BE2C (cell line): ENCODE results near the gene PYM1.
A peak's percentile ranks its signal among the peaks of the same experiment; 100 is the strongest.

ENCODE experiments used
- DNase-seq: peaks from one replicate; pipeline ENCODE4 v3.0.0-alpha.2; 2020
- H3K27me3 ChIP-seq: fragments of 250-450 bp; sonication (Bioruptor Pico); 2 replicates; pipeline ENCODE4 v1.5.1; 2020; ENCODE audit warnings: mild to moderate bottlenecking
- H3K36me3 ChIP-seq: fragments of 250-450 bp; sonication (Bioruptor Pico); 2 replicates; pipeline ENCODE4 v1.5.1; 2020; ENCODE audit warnings: mild to moderate bottlenecking
- H3K4me1 ChIP-seq: fragments of 250-450 bp; sonication (Bioruptor Pico); 2 replicates; pipeline ENCODE4 v1.5.1; 2020
- H3K4me3 ChIP-seq: 2 replicates; pipeline ENCODE4 v1.5.1; 2011; ENCODE audit warnings: low read depth, low read length
- H3K9me3 ChIP-seq: fragments of 250-450 bp; sonication (Bioruptor Pico); 2 replicates; pipeline ENCODE4 v1.5.1; 2020
- TF ChIP-seq, protein P1 (sequence below): IDR thresholded peaks from 2 replicates; pipeline ENCODE4 v1.5.1; 2012; ENCODE audit warnings: mild to moderate bottlenecking, low read depth, low read length

PYM1 gene

DNA sequence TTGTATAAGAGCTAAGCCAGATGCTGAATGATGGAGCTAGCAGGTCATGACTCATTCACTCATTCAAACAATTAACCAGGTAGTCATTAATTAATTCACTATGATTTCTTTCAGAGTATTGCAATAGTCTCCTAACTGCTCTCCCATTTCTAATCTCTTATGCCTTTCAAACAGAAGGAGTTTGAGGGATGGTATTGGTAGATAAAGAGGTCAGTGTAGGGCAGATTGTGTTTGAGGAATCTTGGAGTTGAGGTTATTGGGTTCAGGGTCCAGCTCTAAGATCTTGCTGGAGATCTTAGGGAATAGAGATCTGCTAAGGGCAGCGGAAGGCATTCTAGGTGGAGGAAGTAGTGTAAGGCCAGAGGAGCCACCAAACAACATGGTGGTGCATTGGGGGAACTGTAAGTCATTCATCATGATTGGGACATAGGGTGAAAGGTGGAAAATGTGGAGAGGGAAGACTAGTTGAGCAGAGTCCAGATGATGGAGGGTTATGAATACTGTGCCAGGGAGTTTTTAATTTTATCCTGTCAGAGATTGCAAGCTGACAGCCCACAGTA lies 15.0 kb upstream of the PYM1 start:
- H3K27me3 ChIP-seq, result no peaks in the 10 kb centered on the region
- no peaks in the 10 kb centered on the region for H3K36me3 ChIP-seq
- TF ChIP-seq, protein P1, sequence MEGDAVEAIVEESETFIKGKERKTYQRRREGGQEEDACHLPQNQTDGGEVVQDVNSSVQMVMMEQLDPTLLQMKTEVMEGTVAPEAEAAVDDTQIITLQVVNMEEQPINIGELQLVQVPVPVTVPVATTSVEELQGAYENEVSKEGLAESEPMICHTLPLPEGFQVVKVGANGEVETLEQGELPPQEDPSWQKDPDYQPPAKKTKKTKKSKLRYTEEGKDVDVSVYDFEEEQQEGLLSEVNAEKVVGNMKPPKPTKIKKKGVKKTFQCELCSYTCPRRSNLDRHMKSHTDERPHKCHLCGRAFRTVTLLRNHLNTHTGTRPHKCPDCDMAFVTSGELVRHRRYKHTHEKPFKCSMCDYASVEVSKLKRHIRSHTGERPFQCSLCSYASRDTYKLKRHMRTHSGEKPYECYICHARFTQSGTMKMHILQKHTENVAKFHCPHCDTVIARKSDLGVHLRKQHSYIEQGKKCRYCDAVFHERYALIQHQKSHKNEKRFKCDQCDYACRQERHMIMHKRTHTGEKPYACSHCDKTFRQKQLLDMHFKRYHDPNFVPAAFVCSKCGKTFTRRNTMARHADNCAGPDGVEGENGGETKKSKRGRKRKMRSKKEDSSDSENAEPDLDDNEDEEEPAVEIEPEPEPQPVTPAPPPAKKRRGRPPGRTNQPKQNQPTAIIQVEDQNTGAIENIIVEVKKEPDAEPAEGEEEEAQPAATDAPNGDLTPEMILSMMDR, result no peak

DNA sequence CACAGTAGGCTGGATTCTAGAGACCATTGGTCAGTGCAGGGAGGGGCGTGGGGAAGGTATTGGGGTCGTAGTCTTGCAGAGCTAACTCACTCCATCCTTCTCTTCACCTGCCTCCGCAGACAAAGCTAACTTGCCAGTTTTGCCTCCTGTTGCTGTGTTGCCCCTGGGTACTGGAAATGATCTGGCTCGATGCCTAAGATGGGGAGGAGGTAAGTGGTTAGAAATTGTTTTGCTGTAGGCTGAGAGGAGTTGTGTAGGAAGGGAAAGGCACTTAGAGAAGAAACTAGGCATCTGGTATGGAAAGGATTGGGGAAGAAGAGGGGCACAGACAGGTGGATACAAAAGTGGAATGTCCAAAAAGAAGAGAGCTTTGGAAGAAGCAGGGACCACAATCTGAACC lies 14.4 kb upstream of the PYM1 start:
- H3K4me1 ChIP-seq, result peaks cover 4% of the 10 kb centered on the region; the same call in 1 of the 2 replicates
- H3K36me3 ChIP-seq, result no peaks in the 10 kb centered on the region
- H3K27me3 ChIP-seq, result no peaks in the 10 kb centered on the region
- no peak for DNase-seq
- TF ChIP-seq, protein P1, result no peak
- no peak overlapping the region for H3K4me3 ChIP-seq
- H3K9me3 ChIP-seq, result no peaks in the 10 kb centered on the region

More for the DNA sequence above, 15.0 kb upstream of the PYM1 start:
- H3K4me3 ChIP-seq, result no peak overlapping the region
- no peak for DNase-seq
- peaks cover 4% of the 10 kb centered on the region; the same call in 1 of the 2 replicates for H3K4me1 ChIP-seq
- no peaks in the 10 kb centered on the region for H3K9me3 ChIP-seq

DNA sequence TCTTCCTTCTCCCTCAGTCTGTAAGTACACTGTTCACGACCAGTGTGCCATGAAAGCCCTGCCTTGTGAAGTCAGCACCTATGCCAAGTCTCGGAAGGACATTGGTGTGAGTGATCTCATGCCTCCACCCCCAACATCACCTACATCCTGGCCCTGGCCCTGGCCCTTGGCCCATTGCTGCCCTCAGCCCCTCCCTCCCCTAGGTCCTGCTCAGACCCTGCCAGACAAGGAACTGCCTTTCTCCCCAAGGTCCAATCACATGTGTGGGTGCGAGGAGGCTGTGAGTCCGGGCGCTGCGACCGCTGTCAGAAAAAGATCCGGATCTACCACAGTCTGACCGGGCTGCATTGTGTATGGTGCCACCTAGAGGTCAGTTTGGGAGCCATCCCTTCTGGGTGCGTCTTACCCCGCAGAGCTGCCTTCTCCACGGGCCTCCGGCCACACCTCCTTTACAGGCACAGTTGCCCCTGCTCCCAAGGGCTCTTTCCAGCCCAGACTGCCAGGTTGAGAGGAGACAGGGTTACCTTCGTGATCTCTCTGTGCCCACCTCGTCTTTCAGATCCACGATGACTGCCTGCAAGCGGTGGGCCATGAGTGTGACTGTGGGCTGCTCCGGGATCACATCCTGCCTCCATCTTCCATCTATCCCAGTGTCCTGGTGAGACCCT lies 12.5 kb upstream of the PYM1 start:
- Histone ChIP-seq H3K4me3 (peak overlapping the region; percentile 24), H3K4me1 (peaks cover 4% of the 10 kb centered on the region; the same call in 1 of the 2 replicates), H3K9me3 (no peaks in the 10 kb centered on the region), H3K36me3 (no peaks in the 10 kb centered on the region), H3K27me3 (no peaks in the 10 kb centered on the region)
- TF ChIP-seq, protein P1, result peak; percentile 97
- DNase-seq, result peak; percentile 85

DNA sequence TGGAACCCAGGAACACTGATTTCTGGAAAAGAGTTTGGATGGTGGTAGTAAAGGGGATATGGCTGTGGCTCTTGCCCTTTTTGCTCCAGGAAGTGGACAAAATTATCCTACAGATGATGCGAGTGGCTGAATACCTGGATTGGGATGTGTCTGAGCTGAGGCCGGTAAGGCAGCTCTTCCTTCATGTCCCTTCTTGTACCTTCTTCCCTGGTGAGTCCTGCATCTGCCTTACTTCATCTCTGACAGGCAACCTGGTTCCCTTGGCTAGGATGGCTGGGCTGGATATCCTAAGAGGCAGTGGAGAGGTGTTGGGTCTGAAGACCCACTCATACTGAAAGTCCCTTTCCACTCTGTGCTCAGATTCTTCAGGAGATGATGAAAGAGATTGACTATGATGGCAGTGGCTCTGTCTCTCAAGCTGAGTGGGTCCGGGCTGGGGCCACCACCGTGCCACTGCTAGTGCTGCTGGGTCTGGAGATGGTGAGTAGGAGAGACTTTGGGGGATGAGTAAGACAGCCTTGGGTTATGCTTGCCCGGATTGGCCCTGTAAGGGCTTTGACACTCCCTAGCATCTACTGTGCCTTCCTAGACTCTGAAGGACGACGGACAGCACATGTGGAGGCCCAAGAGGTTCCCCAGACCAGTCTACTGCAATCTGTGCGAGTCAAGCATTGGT lies 11.3 kb upstream of the PYM1 start:
- no peak overlapping the region for H3K4me3 ChIP-seq
- TF ChIP-seq, protein P1, result no peak
- H3K36me3 ChIP-seq, result no peaks in the 10 kb centered on the region
- DNase-seq, result no peak
- H3K4me1 ChIP-seq, result peaks cover 4% of the 10 kb centered on the region; the same call in 1 of the 2 replicates
- no peaks in the 10 kb centered on the region for H3K9me3 ChIP-seq
- H3K27me3 ChIP-seq, result no peaks in the 10 kb centered on the region

DNA sequence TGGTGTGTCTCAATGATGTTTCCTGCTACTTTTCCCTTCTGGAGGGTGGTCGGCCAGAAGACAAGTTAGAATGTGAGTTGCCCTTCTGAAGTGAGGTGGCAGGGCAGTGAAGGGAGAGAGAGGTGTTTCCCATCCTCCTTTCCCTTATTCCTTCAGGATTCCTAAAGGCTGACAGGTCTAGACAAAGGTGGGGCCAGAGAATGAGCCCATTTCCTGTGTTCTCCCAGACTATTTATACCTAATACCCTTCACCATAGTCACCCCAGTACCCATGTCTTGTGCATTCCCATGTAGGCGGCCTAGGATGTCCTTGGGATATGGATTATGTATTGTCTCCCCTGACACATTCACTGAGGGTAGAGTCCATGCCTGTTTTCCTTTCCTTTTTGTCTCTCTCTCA lies 10.3 kb upstream of the PYM1 start:
- no peaks in the 10 kb centered on the region; the same call in 1 of the 2 replicates for H3K27me3 ChIP-seq
- H3K4me1 ChIP-seq, result peaks cover 4% of the 10 kb centered on the region; the same call in 1 of the 2 replicates

More for the DNA sequence above, 10.3 kb upstream of the PYM1 start:
- DNase-seq, result no peak
- Histone ChIP-seq H3K36me3 (no peaks in the 10 kb centered on the region), H3K4me3 (no peak overlapping the region), H3K9me3 (no peaks in the 10 kb centered on the region)
- TF ChIP-seq, protein P1, result no peak
